Stimulated activated naive B cell treated with anti-CD40 and anti-IgM and Interleukin-4, amounts not matched to agents 10 μg/mL and 1 μg/mL and 100 μg/mL, for 72 hours (primary cell): ENCODE measurements around the gene LRRC27.

Experiments
- ATAC-seq, 2 donors: fragments of 150-1000 bp; cut with Tn5 transposase; replicated peaks; 2 replicates each; pipeline ENCODE4 v1.10.0; 2021; ENCODE audit warnings: moderate library complexity in 1 of 2
- DNase-seq: peaks from one replicate; pipeline ENCODE4 v3.0.0; 2021
- H3K27ac Mint-ChIP-seq: one replicate; pipeline ENCODE4 v1.8.0; 2022; ENCODE audit warnings: mild to moderate bottlenecking, mixed read lengths
- H3K27me3 Mint-ChIP-seq, 2 donors: one replicate each; pipeline ENCODE4 v1.8.0; 2022; ENCODE audit warnings: mixed read lengths in 2 of 2
- H3K36me3 Mint-ChIP-seq, 2 donors: one replicate each; pipeline ENCODE4 v1.8.0; 2022; ENCODE audit warnings: mixed read lengths in 2 of 2, mild to moderate bottlenecking in 1 of 2
- H3K4me1 Mint-ChIP-seq, 2 donors: one replicate each; pipeline ENCODE4 v1.8.0; 2022; ENCODE audit warnings: mixed read lengths in 2 of 2, mild to moderate bottlenecking in 1 of 2
- H3K4me3 Mint-ChIP-seq, 2 donors: one replicate each; pipeline ENCODE4 v1.8.0; 2022; ENCODE audit warnings: mild to moderate bottlenecking in 2 of 2, mixed read lengths in 2 of 2, moderate library complexity in 1 of 2
- H3K9me3 Mint-ChIP-seq, 2 donors: one replicate each; pipeline ENCODE4 v1.8.0; 2022; ENCODE audit warnings: mixed read lengths in 2 of 2, mild to moderate bottlenecking in 1 of 2

The LRRC27 gene

GRCh38 chr10:132296666-132297443 is 35.1 kb upstream of the LRRC27 start:
- Mint-ChIP-seq H3K36me3 (peaks cover 0 to 4% of the 10 kb centered on the region in 2 donors), H3K9me3 (no peaks in the 10 kb centered on the region), H3K4me3 (no peak overlapping the region), H3K27ac (no peak overlapping the region), H3K4me1 (peaks cover 5 to 10% of the 10 kb centered on the region in 2 donors), H3K27me3 (peaks cover 11 to 16% of the 10 kb centered on the region in 2 donors)
- DNase-seq: no peak
- no peak for ATAC-seq

- H3K4me1 Mint-ChIP-seq: peaks cover 5 to 10% of the 10 kb centered on the region in 2 donors
- ATAC-seq: peak in 1 of 2 donors; percentile 45
Measured at GRCh38 chr10:132297526-132297925, 34.5 kb upstream of the LRRC27 start.

GRCh38 chr10:132298038-132298881 is 33.7 kb upstream of the LRRC27 start:
- no peak for DNase-seq
- H3K4me3 Mint-ChIP-seq: no peak overlapping the region
- H3K27me3 Mint-ChIP-seq: peaks cover 11 to 14% of the 10 kb centered on the region in 2 donors
- H3K9me3 Mint-ChIP-seq: no peaks in the 10 kb centered on the region
- peaks cover 0 to 4% of the 10 kb centered on the region in 2 donors for H3K36me3 Mint-ChIP-seq
- H3K4me1 Mint-ChIP-seq: peaks cover 5 to 10% of the 10 kb centered on the region in 2 donors
- H3K27ac Mint-ChIP-seq: no peak overlapping the region
- no peak for ATAC-seq

More at GRCh38 chr10:132297526-132297925, 34.5 kb upstream of the LRRC27 start:
- Mint-ChIP-seq H3K9me3 (no peaks in the 10 kb centered on the region), H3K27me3 (peaks cover 11 to 16% of the 10 kb centered on the region in 2 donors), H3K4me3 (no peak overlapping the region), H3K27ac (no peak overlapping the region), H3K36me3 (peaks cover 0 to 4% of the 10 kb centered on the region in 2 donors)
- no peak for DNase-seq

GRCh38 chr10:132299371-132300336 is 32.3 kb upstream of the LRRC27 start:
- H3K27me3 Mint-ChIP-seq: peaks cover 6 to 11% of the 10 kb centered on the region in 2 donors
- no peak overlapping the region for H3K27ac Mint-ChIP-seq
- no peak for DNase-seq
- no peak for ATAC-seq
- peaks cover 5 to 10% of the 10 kb centered on the region in 2 donors for H3K4me1 Mint-ChIP-seq
- no peak overlapping the region for H3K4me3 Mint-ChIP-seq
- no peaks in the 10 kb centered on the region for H3K9me3 Mint-ChIP-seq
- peaks cover 0 to 4% of the 10 kb centered on the region in 2 donors for H3K36me3 Mint-ChIP-seq

DNA sequence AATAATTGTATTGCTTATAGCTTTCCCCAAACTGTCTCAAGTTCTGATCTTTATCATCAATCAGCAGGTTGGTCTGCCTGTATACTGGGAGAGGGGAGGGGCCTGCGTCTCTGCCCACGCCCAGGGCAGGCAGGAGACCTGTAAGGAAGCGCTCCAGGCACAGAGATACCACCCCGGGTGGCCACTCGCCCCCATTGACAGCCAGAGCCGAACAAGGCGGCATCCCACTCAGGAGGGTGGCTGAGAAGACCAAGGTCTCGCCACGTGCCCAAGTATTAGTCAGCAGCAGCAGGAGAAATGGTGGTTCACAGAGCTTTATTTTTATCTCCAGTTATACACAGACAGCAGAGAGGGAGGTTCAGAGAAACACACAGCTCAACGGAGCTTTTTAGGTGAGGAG is 31.4 kb upstream of the LRRC27 start:
- no peak overlapping the region for H3K27ac Mint-ChIP-seq

GRCh38 chr10:132301371-132302330 is 30.3 kb upstream of the LRRC27 start:
- Mint-ChIP-seq H3K27ac (no peak overlapping the region), H3K9me3 (no peaks in the 10 kb centered on the region), H3K4me3 (no peak overlapping the region), H3K4me1 (peaks cover 8 to 13% of the 10 kb centered on the region in 2 donors), H3K36me3 (peaks cover 0 to 8% of the 10 kb centered on the region in 2 donors), H3K27me3 (peaks cover 14% of the 10 kb centered on the region in 2 donors)
- ATAC-seq (no peak), DNase-seq (no peak)

More for the DNA sequence above, 31.4 kb upstream of the LRRC27 start:
- ATAC-seq (no peak), DNase-seq (no peak)
- Mint-ChIP-seq H3K4me3 (no peak overlapping the region), H3K9me3 (no peaks in the 10 kb centered on the region), H3K27me3 (peaks cover 6 to 8% of the 10 kb centered on the region in 2 donors), H3K36me3 (peaks cover 0 to 1% of the 10 kb centered on the region in 2 donors), H3K4me1 (peaks cover 5 to 10% of the 10 kb centered on the region in 2 donors)

GRCh38 chr10:132302421-132303310 is 29.3 kb upstream of the LRRC27 start:
- H3K4me1 Mint-ChIP-seq: peaks cover 6 to 19% of the 10 kb centered on the region in 2 donors

DNA sequence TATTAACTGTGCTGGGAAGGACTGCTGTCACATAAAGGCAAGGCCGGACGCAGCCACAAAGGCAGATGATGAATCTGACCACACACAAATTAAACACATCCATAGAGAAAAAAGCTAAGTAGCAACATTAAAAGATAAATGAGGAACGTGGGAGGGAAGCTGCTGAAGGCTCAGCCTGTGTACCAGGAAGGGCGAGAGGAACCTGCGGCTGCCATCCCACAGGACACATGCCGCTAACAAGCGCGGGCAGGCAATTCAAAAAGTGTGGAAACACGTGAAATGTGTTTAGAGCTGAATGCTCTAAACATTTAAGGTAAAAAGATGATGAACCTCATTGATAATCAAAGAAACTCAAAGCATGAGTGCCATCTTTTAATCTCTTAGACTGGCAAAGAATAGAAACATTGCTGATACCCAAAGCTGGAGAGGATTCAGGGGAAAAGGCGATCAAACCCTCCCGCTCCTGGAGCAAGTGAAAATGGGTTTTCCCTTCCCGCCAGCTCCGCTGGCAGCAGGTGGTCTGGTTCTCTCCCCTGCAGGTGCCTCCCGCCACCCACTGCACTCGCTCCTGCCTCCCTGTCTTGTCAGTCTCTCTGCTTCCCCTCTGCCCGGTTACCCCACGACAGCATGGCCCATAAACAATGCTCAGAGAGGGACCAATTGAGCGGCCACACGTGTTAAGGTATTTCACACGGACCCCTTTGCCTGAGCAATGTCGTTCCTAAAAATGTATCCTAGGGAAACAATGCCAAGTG is 28.5 kb upstream of the LRRC27 start:
- Mint-ChIP-seq H3K27me3 (peaks cover 13 to 16% of the 10 kb centered on the region in 2 donors), H3K4me3 (no peak overlapping the region)

More at GRCh38 chr10:132302421-132303310, 29.3 kb upstream of the LRRC27 start:
- ATAC-seq: no peak
- Mint-ChIP-seq H3K4me3 (no peak overlapping the region), H3K9me3 (no peaks in the 10 kb centered on the region), H3K36me3 (peaks cover 1 to 10% of the 10 kb centered on the region in 2 donors), H3K27ac (no peak overlapping the region), H3K27me3 (peaks cover 13 to 16% of the 10 kb centered on the region in 2 donors)
- no peak for DNase-seq

DNA sequence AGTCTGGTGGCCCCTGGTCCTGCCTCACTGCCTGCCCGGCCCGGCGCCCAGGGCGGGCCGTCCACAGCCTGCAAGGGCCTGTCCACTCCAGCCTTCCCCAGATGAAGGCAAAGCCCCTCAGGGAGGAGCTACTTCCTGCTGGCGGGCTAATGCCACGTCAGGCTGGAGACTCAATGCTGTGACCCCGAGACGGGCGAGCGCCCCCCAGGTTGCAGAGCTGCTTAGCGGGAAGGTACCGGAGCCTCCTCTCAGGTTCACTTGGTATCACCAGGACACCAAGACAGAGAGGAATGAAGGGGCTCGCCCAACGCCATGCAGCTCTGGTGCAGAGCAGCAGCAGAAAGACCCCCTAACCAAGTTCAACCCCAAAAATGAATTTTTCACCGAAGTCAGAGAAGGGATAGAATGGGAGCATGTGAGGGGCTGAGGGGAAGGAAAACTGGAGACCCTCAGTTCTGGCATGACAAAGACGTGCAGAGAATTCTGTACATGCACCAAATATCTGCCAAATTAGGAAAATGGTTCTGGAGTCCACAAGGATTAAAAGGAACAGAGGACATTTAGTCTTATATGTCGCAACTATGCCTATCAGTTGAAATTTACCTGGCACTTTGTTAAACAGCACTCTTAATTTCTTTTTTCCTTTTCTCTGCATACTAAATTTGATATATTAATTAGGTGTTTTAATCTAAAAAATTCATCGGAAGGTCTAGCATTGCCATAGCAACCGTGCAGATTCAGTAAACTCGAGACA is 27.1 kb upstream of the LRRC27 start:
- Mint-ChIP-seq H3K4me1 (peaks cover 3 to 19% of the 10 kb centered on the region in 2 donors), H3K36me3 (peaks cover 1 to 10% of the 10 kb centered on the region in 2 donors), H3K4me3 (no peak overlapping the region), H3K27me3 (peaks cover 16 to 17% of the 10 kb centered on the region in 2 donors), H3K9me3 (no peaks in the 10 kb centered on the region), H3K27ac (no peak overlapping the region)
- DNase-seq: no peak
- ATAC-seq: no peak

More for the DNA sequence above, 28.5 kb upstream of the LRRC27 start:
- no peaks in the 10 kb centered on the region for H3K9me3 Mint-ChIP-seq
- DNase-seq (no peak), ATAC-seq (no peak)
- H3K27ac Mint-ChIP-seq: peak overlapping the region; percentile 47
- peaks cover 1 to 10% of the 10 kb centered on the region in 2 donors for H3K36me3 Mint-ChIP-seq
- peaks cover 3 to 19% of the 10 kb centered on the region in 2 donors for H3K4me1 Mint-ChIP-seq

DNA sequence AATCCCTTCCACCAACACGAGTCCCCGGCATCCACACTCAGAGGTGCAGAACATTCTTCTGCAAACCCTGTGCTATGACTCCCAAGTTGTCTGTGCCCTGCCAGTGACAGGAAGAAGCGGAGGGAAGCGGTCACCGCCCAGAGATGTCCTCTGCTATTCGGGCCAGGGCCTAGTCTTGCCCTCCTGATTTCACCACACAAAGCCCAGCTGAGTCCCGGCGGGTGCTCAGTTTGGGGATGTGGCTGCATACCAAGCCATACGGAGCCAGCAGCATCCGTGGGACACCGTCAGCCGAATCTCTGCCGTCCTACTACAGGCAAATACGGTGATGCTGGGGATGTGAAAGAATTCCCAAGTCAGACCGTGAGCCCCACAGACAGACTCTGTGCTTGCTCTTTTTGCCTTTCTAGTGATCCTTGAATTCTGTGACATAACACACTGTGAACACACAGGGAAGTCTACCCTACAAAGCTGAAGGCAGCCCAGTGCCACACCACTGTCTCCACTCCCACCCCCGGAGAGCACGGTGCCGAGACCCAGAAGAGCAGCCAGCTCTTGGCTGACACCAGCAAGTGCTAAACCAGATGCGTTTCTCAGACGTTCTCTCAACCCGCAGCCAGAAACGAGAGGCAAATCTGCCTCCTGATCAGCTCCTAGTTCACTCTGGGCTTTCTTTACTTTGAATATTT is 26.2 kb upstream of the LRRC27 start:
- DNase-seq: no peak
- no peaks in the 10 kb centered on the region for H3K9me3 Mint-ChIP-seq
- ATAC-seq: no peak
- no peak overlapping the region for H3K27ac Mint-ChIP-seq
- peak overlapping the region in 1 of 2 donors; percentile 44 for H3K4me3 Mint-ChIP-seq
- peaks cover 16 to 24% of the 10 kb centered on the region in 2 donors for H3K27me3 Mint-ChIP-seq
- peaks cover 1 to 10% of the 10 kb centered on the region in 2 donors for H3K36me3 Mint-ChIP-seq
- peaks cover 3 to 15% of the 10 kb centered on the region in 2 donors for H3K4me1 Mint-ChIP-seq
